Measurements from ENCODE around the gene ATG5.

GRCh38 chr6:106194949-106195921 is 130.3 kb downstream of the ATG5 start:
- TF ChIP-seq EP300 (IDR thresholded peaks at IDR 0.05) (no peak), CTCF (IDR thresholded peaks at IDR 0.05) (no peak)
